Sigmoid colon (tissue), 4 donors: ENCODE measurements around the gene CYP2A7.

Experiments
- POLR2A ChIP-seq, 2 donors: fragments of 450-650 bp; IDR thresholded peaks; one replicate each; pipeline ENCODE4 v1.6.1; 2016; ENCODE audit warnings: antibody characterized with exemption in 2 of 2, mild to moderate bottlenecking in 2 of 2, moderate library complexity in 2 of 2
- POLR2AphosphoS5 ChIP-seq, 4 donors: sonication (generic); formaldehyde crosslinking; IDR thresholded peaks; one replicate each; pipeline ENCODE4 v1.6.1; 2017; ENCODE audit warnings: antibody characterized with exemption in 4 of 4
- TF ChIP-seq, protein P1 (sequence below), 4 experiments: fragments of 450-650 bp in 3 of 4; fragments of 200-600 bp in 1 of 4; IDR thresholded peaks; one replicate each; pipeline ENCODE4 v1.5.1; 2016 to 2019; ENCODE audit warnings: antibody characterized with exemption in 4 of 4, mild to moderate bottlenecking in 3 of 4, moderate library complexity in 2 of 4

DNA sequence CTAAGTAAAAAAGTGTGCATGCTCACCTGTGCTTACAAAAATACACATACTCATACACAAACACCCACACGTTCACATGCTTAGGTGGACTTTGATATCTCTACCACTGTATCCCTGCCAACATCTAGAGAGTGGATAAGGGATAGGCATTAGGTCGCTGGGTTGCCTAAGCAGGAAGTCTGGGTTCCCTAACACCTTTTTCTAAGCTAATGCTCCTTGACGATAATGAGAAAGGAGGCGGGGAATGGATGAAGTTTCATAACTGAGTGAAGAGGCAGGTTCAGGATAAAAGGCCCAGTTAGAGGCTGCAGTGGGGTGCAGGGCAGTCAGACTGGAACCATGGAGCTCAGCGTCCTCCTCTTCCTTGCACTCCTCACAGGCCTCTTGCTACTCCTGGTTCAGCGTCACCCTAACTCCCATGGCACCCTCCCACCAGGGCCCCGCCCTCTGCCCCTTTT is 41.9 kb upstream of the CYP2A7 start:
- TF ChIP-seq, protein P1, sequence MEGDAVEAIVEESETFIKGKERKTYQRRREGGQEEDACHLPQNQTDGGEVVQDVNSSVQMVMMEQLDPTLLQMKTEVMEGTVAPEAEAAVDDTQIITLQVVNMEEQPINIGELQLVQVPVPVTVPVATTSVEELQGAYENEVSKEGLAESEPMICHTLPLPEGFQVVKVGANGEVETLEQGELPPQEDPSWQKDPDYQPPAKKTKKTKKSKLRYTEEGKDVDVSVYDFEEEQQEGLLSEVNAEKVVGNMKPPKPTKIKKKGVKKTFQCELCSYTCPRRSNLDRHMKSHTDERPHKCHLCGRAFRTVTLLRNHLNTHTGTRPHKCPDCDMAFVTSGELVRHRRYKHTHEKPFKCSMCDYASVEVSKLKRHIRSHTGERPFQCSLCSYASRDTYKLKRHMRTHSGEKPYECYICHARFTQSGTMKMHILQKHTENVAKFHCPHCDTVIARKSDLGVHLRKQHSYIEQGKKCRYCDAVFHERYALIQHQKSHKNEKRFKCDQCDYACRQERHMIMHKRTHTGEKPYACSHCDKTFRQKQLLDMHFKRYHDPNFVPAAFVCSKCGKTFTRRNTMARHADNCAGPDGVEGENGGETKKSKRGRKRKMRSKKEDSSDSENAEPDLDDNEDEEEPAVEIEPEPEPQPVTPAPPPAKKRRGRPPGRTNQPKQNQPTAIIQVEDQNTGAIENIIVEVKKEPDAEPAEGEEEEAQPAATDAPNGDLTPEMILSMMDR (IDR thresholded peaks at IDR 0.05): no peak
- TF ChIP-seq POLR2AphosphoS5 (IDR thresholded peaks at IDR 0.05) (no peak), POLR2A (IDR thresholded peaks at IDR 0.05) (no peak)
